SHP77 (cell line): ENCODE data around the gene BCL2.
"Not testable (repeated sequence)": the region's sequence is repeated elsewhere in the genome, so short reads cannot be mapped to it uniquely, and the experiment has no call there.

Experiments
- DNase-seq, 2 experiments: peaks; one replicate each; lab custom pipeline; 2025; lab: John Stamatoyannopoulos, UW

Gene BCL2

GRCh38 chr18:63199743-63200241 is 119.8 kb downstream of the BCL2 start:
- no peak for DNase-seq

- DNase-seq, result no peak
Measured at GRCh38 chr18:63198868-63199742, 120.5 kb downstream of the BCL2 start.

GRCh38 chr18:63198098-63198760 is 121.3 kb downstream of the BCL2 start:
- no peak for DNase-seq

GRCh38 chr18:63197246-63197869 is 122.2 kb downstream of the BCL2 start:
- DNase-seq, result peak in 1 of 2 experiments; percentile 9

GRCh38 chr18:63195326-63196159 is 124.0 kb downstream of the BCL2 start:
- DNase-seq, result no peak

- peak in 1 of 2 experiments; percentile 46 for DNase-seq
Measured at GRCh38 chr18:63192885-63193349, 126.7 kb downstream of the BCL2 start.

GRCh38 chr18:63192126-63192884 is 127.3 kb downstream of the BCL2 start:
- no peak for DNase-seq

GRCh38 chr18:63191413-63191812 is 128.2 kb downstream of the BCL2 start:
- no peak for DNase-seq

- DNase-seq, result not testable (repeated sequence)
Measured at GRCh38 chr18:63190838-63191237, 128.7 kb downstream of the BCL2 start.

- DNase-seq, result no peak
Measured at GRCh38 chr18:63189817-63190216, 129.8 kb downstream of the BCL2 start.

GRCh38 chr18:63189041-63189440 is 130.5 kb downstream of the BCL2 start:
- no peak for DNase-seq

GRCh38 chr18:63187791-63188460 is 131.6 kb downstream of the BCL2 start:
- DNase-seq, result no peak

GRCh38 chr18:63187223-63187574 is 132.4 kb downstream of the BCL2 start:
- no peak for DNase-seq

- DNase-seq, result no peak
Measured at GRCh38 chr18:63186520-63187222, 132.9 kb downstream of the BCL2 start.

GRCh38 chr18:63185984-63186383 is 133.6 kb downstream of the BCL2 start:
- no peak for DNase-seq

- DNase-seq, result no peak
Measured at GRCh38 chr18:63183952-63184770, 135.4 kb downstream of the BCL2 start.

- no peak for DNase-seq
Measured at GRCh38 chr18:63183378-63183777, 136.2 kb downstream of the BCL2 start.

GRCh38 chr18:63182861-63183260 is 136.7 kb downstream of the BCL2 start:
- no peak for DNase-seq

GRCh38 chr18:63182310-63182772 is 137.2 kb downstream of the BCL2 start:
- DNase-seq, result no peak
